Upper lobe of right lung (tissue), 1 donor: Measurements from ENCODE around the gene GID8. TPM values are rescaled to one million over a fixed set of nuclear protein-coding genes. Genes with fewer than 3 reads are reported as not detected.

Experiments used
- ATAC-seq: fragments of 200-7000 bp; cut with Tn5 transposase; one replicate; pipeline ENCODE4 v1.9.1; 2020; ENCODE audit warnings: mild to moderate bottlenecking, moderate library complexity
- DNase-seq: peaks from one replicate; pipeline ENCODE4 v3.0.0-alpha.2; 2020
- H3K27ac ChIP-seq: fragments of 200-600 bp; one replicate; pipeline ENCODE4 v1.8.0; 2022
- H3K27me3 ChIP-seq: fragments of 200-600 bp; one replicate; pipeline ENCODE4 v1.8.0; 2022; ENCODE audit warnings: mild to moderate bottlenecking
- H3K36me3 ChIP-seq: fragments of 200-600 bp; one replicate; pipeline ENCODE4 v1.8.0; 2022
- H3K4me1 ChIP-seq: fragments of 200-600 bp; one replicate; pipeline ENCODE4 v1.8.0; 2022
- H3K4me3 ChIP-seq: fragments of 200-600 bp; one replicate; pipeline ENCODE4 v1.8.0; 2022; ENCODE audit warnings: mild to moderate bottlenecking
- H3K9me3 ChIP-seq: fragments of 200-600 bp; one replicate; pipeline ENCODE4 v1.8.0; 2022
- CTCF ChIP-seq: fragments of 200-600 bp; IDR thresholded peaks from one replicate; pipeline ENCODE4 v1.8.0; 2022; ENCODE audit warnings: antibody characterized with exemption
- intact Hi-C: fragments of 100-400 bp; cut with DNase I; formaldehyde crosslinking; loops from one replicate; pipeline ENCODE4 v1.11.0; 2022
- total RNA-seq: library from RNA; stranded (reverse); fragmentation: NEBNext Ultra II Directional; extraction: Animal tissue kit (Norgen Biotek cat#: 25700); gene quantifications from one replicate; pipeline ENCODE4 v1.2.1, GENCODE V29; 2021
- donor health status: DM: no; HTN: yes; CAD: no; lungs with severe emphysema.

GID8 gene
- total RNA-seq, 1 donor from 2014 or later: 27.4 TPM

GRCh38 chr20:62996596-62996982 lies 58.6 kb downstream of the GID8 start:
- Histone ChIP-seq H3K4me3 (no peak overlapping the region), H3K4me1 (no peaks in the 10 kb centered on the region), H3K27me3 (peaks cover 64% of the 10 kb centered on the region), H3K36me3 (no peaks in the 10 kb centered on the region), H3K27ac (no peak overlapping the region), H3K9me3 (no peaks in the 10 kb centered on the region)
- intact Hi-C loops: no loop called here
- DNase-seq: no peak
- no peak for TF ChIP-seq CTCF
- ATAC-seq: no peak

- no peak overlapping the region for H3K4me3 ChIP-seq
- no peak for DNase-seq
- intact Hi-C loops: no loop called here
- H3K27me3 ChIP-seq: peaks cover 64% of the 10 kb centered on the region
- no peaks in the 10 kb centered on the region for H3K9me3 ChIP-seq
- no peaks in the 10 kb centered on the region for H3K4me1 ChIP-seq
- no peak overlapping the region for H3K27ac ChIP-seq
- ATAC-seq: peak; percentile 63
- no peaks in the 10 kb centered on the region for H3K36me3 ChIP-seq
- TF ChIP-seq CTCF: no peak
Observed at GRCh38 chr20:62997417-62998035, 59.6 kb downstream of the GID8 start.

Other genes with a start within 250 kb of the GID8 start
- gene NTSR1, start 229.3 kb upstream of the GID8 start, total RNA-seq: 0.09 TPM
- gene MRGBP, start 141.7 kb upstream of the GID8 start, total RNA-seq: 8.8 TPM
- 58.2 TPM for gene OGFR, start 133.3 kb upstream of the GID8 start, total RNA-seq
- 1.1 TPM for gene COL9A3, start 121.1 kb upstream of the GID8 start, total RNA-seq
- 7.8 TPM for gene TCFL5, start 76.3 kb upstream of the GID8 start, total RNA-seq
- 55.5 TPM for gene DIDO1, start 11.6 kb upstream of the GID8 start, total RNA-seq
- gene SLC17A9, start 14.6 kb downstream of the GID8 start, total RNA-seq: 15.2 TPM
- not detected for gene BHLHE23, start 68.8 kb downstream of the GID8 start, total RNA-seq